H1 (cell line): ENCODE data around the gene IGFALS. TPM values are rescaled to one million over a fixed set of nuclear protein-coding genes. Genes with fewer than 3 reads are reported as not detected.

Experiments used
- CHD7 ChIP-seq: fragments of 300-600 bp; sonication (generic); IDR thresholded peaks from 2 replicates; pipeline ENCODE4 v1.7.1; 2012; ENCODE audit warnings: low read length, moderate library complexity, mild to moderate bottlenecking, inconsistent platforms; ENCODE audit not compliant: insufficient replicate concordance
- EP300 ChIP-seq, 2 experiments: IDR thresholded peaks; 1 replicate in 1 of 2; 2 replicates in 1 of 2; pipeline ENCODE4 v1.6.1; 2011 to 2012; ENCODE audit warnings: low read depth in 2 of 2, low read length in 2 of 2, mild to moderate bottlenecking in 2 of 2, borderline replicate concordance in 1 of 2, inconsistent platforms in 1 of 2, moderate library complexity in 1 of 2
- HDAC2 ChIP-seq, 2 experiments: fragments of 300-600 bp in 1 of 2; sonication (generic) in 1 of 2; IDR thresholded peaks; 2 replicates each; pipeline ENCODE4 v1.6.1; 2011 to 2012; ENCODE audit warnings: low read depth in 2 of 2, low read length in 2 of 2, mild to moderate bottlenecking in 2 of 2, moderate library complexity in 2 of 2, borderline replicate concordance in 1 of 2, inconsistent platforms in 1 of 2
- JUND ChIP-seq: IDR thresholded peaks from 2 replicates; pipeline ENCODE4 v1.6.1; 2011; ENCODE audit warnings: mild to moderate bottlenecking, improper control_type of control experiment, low read length
- KDM5A ChIP-seq: fragments of 200-600 bp; IDR thresholded peaks from 2 replicates; pipeline ENCODE4 v1.7.1; 2012; ENCODE audit warnings: mild to moderate bottlenecking, low read length, inconsistent platforms, mixed read lengths
- RAD21 ChIP-seq, 2 experiments: IDR thresholded peaks in 1 of 2; conservative IDR thresholded peaks in 1 of 2; 2 replicates each; pipeline ENCODE4 v1.6.1; 2011; ENCODE audit warnings: low read depth in 2 of 2, low read length in 2 of 2, improper control_type of control experiment in 1 of 2, inconsistent platforms in 1 of 2, mild to moderate bottlenecking in 1 of 2, moderate library complexity in 1 of 2
- RXRA ChIP-seq: IDR thresholded peaks from 2 replicates; pipeline ENCODE4 v1.6.1; 2011; ENCODE audit warnings: low read depth, mild to moderate bottlenecking, low read length, moderate library complexity; ENCODE audit not compliant: insufficient read depth
- SUZ12 ChIP-seq: fragments of 200-600 bp; sonication (generic); IDR thresholded peaks from 2 replicates; pipeline ENCODE4 v1.6.1; 2012; ENCODE audit warnings: mild to moderate bottlenecking, inconsistent platforms, low read length, moderate library complexity, mixed read lengths
- polyA plus RNA-seq, 7 experiments: library from polyadenylated mRNA; depleted of rRNA in 3 of 7; stranded (reverse) in 5 of 7; unstranded in 2 of 7; fragments of >200 nt in 5 of 7; fragments of 200-250 nt in 2 of 7; gene quantifications; 1 replicate in 5 of 7; 2 replicates in 1 of 7; 4 replicates in 1 of 7; pipeline versions ENCODE4 v1.2.1 to v1.2.3, GENCODE V29; 2011 to 2013; ENCODE audit warnings: missing spikeins in 2 of 7, mixed read lengths in 2 of 7
- total RNA-seq: library from RNA; stranded (reverse); fragmentation: NEBNext Ultra II Directional; extraction: Animal tissue kit (Norgen Biotek cat#: 25700); gene quantifications from 2 replicates; pipeline ENCODE4 v1.2.1, GENCODE V29; 2021

IGFALS gene
- total and polyA plus RNA-seq, 2 of the 8 experiments (the other 6 are each of a cell fraction or from before 2014, with no cell fraction given): not detected

DNA sequence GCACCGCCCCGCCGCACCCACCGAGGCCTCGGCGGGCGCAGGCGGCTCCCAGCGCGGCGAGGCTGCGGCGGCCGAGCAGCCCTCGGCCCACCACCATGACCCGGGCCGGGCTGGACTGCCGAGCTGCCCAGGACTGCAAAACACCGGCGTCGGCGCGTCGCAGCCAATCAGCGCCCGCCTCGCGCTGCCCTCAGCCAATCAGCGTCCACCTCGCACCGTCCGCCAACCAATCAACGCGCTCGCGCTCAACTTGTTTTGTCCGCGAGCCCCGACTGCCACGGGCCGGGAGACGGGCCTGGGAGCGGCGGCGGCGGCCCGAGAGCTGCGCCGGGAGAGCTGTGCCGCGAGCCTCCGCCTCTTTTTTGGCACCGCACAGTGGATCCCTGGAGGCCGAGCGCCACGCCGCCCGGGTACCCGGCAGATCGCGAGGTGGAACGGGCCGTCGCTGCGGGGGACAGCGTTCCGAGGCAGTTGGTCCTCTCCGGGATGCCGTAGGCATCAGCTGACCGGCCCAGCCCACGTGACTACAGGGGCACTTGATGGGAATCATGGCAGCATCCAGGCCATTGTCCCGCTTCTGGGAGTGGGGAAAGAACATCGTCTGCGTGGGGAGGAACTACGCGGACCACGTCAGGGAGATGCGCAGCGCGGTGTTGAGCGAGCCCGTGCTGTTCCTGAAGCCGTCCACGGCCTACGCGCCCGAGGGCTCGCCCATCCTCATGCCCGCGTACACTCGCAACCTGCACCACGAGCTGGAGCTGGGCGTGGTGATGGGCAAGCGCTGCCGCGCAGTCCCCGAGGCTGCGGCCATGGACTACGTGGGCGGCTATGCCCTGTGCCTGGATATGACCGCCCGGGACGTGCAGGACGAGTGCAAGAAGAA is 33.4 kb upstream of the IGFALS start, which contains the start of the genes FAHD1 and HAGH (continued):
- peak; percentile 19 to 43; a peak in 1 of 3 replicates for TF ChIP-seq EP300 (IDR thresholded peaks at IDR 0.05; ENCODE audit: borderline replicate concordance in 1 of 2, low read depth in 2 of 2, low read length in 2 of 2)
- no peak for TF ChIP-seq RXRA
- peak; percentile 96 for TF ChIP-seq KDM5A
- no peak for TF ChIP-seq RAD21 (IDR thresholded peaks at IDR 0.05 in 1 of 2, conservative IDR thresholded peaks at IDR 0.05 in 1 of 2; ENCODE audit: low read depth in 2 of 2, low read length in 2 of 2)
- no peak for TF ChIP-seq JUND
- no peak for TF ChIP-seq CHD7
- TF ChIP-seq HDAC2 (IDR thresholded peaks at IDR 0.05; ENCODE audit: borderline replicate concordance in 1 of 2, low read depth in 2 of 2, low read length in 2 of 2): peak in 1 of 2 experiments; percentile 98; a peak in 2 of 4 replicates
- TF ChIP-seq SUZ12: no peak
